ENCODE results near the gene TTC33. TPM values are rescaled to one million over a fixed set of nuclear protein-coding genes. Genes with fewer than 3 reads are reported as not detected.
A peak's percentile ranks its signal among the peaks of the same experiment; 100 is the strongest.

TTC33 gene
- total and polyA plus RNA-seq, 2 of the 4 experiments (the other 2 are of a cell fraction): 3.1 to 8.1 TPM

GRCh38 chr5:40599676-40600075 is 156.1 kb downstream of the TTC33 start:
- in situ Hi-C loops (cut with MboI; ENCODE audit: low sequenced_read_pairs) (no loop called here), dilution Hi-C loops (cut with HindIII; ENCODE audit: low sequenced_read_pairs, unreplicated experiment) (no loop called here), intact Hi-C loops (cut with micrococcal nuclease) (no loop called here)
- peak overlapping the region; percentile 10; the same call in 1 of the 2 replicates for H2BK20ac ChIP-seq (ENCODE audit: low read depth, low read length)
- BruUV-seq (replicated peaks): no TSS peak
- TF ChIP-seq CHD1 (IDR thresholded peaks at IDR 0.05; ENCODE audit: low read depth, low read length) (no peak), POLR2A (IDR thresholded peaks at IDR 0.05; ENCODE audit: low read depth, low read length) (no peak), CTCF (conservative IDR thresholded peaks at IDR 0.05; ENCODE audit: low read depth, low read length) (no peak), FOS (IDR thresholded peaks at IDR 0.05; ENCODE audit: low read depth, low read length) (no peak), CEBPB (IDR thresholded peaks at IDR 0.05; ENCODE audit: low read depth, low read length) (no peak), RAD21 (IDR thresholded peaks at IDR 0.05; ENCODE audit: low read length) (no peak), BHLHE40 (IDR thresholded peaks at IDR 0.05; ENCODE audit: low read depth, low read length) (no peak), NFE2L2 (IDR thresholded peaks at IDR 0.05; ENCODE audit: low read depth, low read length) (no peak), SMC3 (IDR thresholded peaks at IDR 0.05; ENCODE audit: low read depth, low read length) (no peak), MAZ (IDR thresholded peaks at IDR 0.05; ENCODE audit: borderline replicate concordance, low read depth, low read length) (no peak), RCOR1 (IDR thresholded peaks at IDR 0.05; ENCODE audit: insufficient replicate concordance, low read length) (no peak), USF2 (IDR thresholded peaks at IDR 0.05; ENCODE audit: low read depth, low read length) (no peak), RFX5 (IDR thresholded peaks at IDR 0.05; ENCODE audit: low read depth, low read length) (no peak)
- H3K27ac ChIP-seq (ENCODE audit: insufficient read depth, low read length): no peak overlapping the region
- no peak overlapping the region for H3K23ac ChIP-seq (ENCODE audit: low read depth, low read length)
- no peak overlapping the region for H2AK5ac ChIP-seq (ENCODE audit: low read depth, low read length)
- peaks cover 4% of the 10 kb centered on the region for H3K4me1 ChIP-seq (ENCODE audit: control insufficient read depth, insufficient read depth, low read length)
- peak overlapping the region; percentile 8; the same call in 1 of the 2 replicates for H3K18ac ChIP-seq (ENCODE audit: low read depth, low read length)
- H3K4me3 ChIP-seq (ENCODE audit: insufficient read depth, low read depth, low read length): no peak overlapping the region
- H3K27me3 ChIP-seq (ENCODE audit: control insufficient read depth, insufficient read depth, low read length): no peaks in the 10 kb centered on the region
- no peak overlapping the region for H3K4me2 ChIP-seq (ENCODE audit: low read depth, low read length)
- no peak overlapping the region for H3K14ac ChIP-seq (replicated peaks; ENCODE audit: low read depth, low read length)
- H4K5ac ChIP-seq (ENCODE audit: low read depth, low read length): no peak overlapping the region
- H3K4ac ChIP-seq (ENCODE audit: low read depth, low read length): no peak overlapping the region; the same call in 1 of the 2 replicates
- no peaks in the 10 kb centered on the region for H3K9me1 ChIP-seq (ENCODE audit: insufficient read depth, low read length)
- H3K56ac ChIP-seq (ENCODE audit: extremely low read depth, insufficient read depth, low read length): no peak overlapping the region
- no peaks in the 10 kb centered on the region for H3K79me1 ChIP-seq (ENCODE audit: low read depth in 1 of 2, low read length in 2 of 2)
- no peaks in the 10 kb centered on the region for H4K20me1 ChIP-seq (ENCODE audit: insufficient read depth, low read length)
- H4K91ac ChIP-seq (ENCODE audit: insufficient read depth, low read depth, low read length): no peak overlapping the region
- no peak overlapping the region for H2BK120ac ChIP-seq (ENCODE audit: low read depth, low read length)
- ATAC-seq (ENCODE audit: low read depth) (no peak), DNase-seq (no peak)
- H2AFZ ChIP-seq (replicated peaks; ENCODE audit: low read length, poor library complexity): no peak overlapping the region
- no peaks in the 10 kb centered on the region for H3K9me3 ChIP-seq (ENCODE audit: control insufficient read depth, insufficient read depth, low read length)
- ChIA-PET POLR2A (ENCODE audit: unreplicated experiment) (no interaction called here), CTCF (no interaction called here)
- H2BK5ac ChIP-seq (ENCODE audit: low read depth, low read length, poor library complexity, severe bottlenecking): no peak overlapping the region
- no peak overlapping the region; the same call in 2 of the 3 replicates for H2BK15ac ChIP-seq (ENCODE audit: low read depth, low read length)
- H2AK9ac ChIP-seq (replicated peaks; ENCODE audit: low read depth, low read length, poor library complexity): no peak overlapping the region
- no peak overlapping the region for H3K9ac ChIP-seq (ENCODE audit: low read depth, low read length)
- no peaks in the 10 kb centered on the region for H3K36me3 ChIP-seq (ENCODE audit: control insufficient read depth, insufficient read depth, low read length)
- H4K8ac ChIP-seq (ENCODE audit: low read depth in 2 of 2, low read length in 2 of 2): no peak overlapping the region

Measured in IMR-90 (cell line).